SH-SY5Y (cell line): ENCODE data around the gene GLOD5.

Source experiments
- GATA2 ChIP-seq: IDR thresholded peaks from 2 replicates; pipeline ENCODE4 v1.6.1; 2011; ENCODE audit warnings: mild to moderate bottlenecking, low read depth, low read length
- GATA3 ChIP-seq: IDR thresholded peaks from 2 replicates; pipeline ENCODE4 v1.6.1; 2011; ENCODE audit warnings: low read depth, mild to moderate bottlenecking, low read length, moderate library complexity

GRCh38 chrX:48728653-48729052 lies 32.9 kb upstream of the GLOD5 start:
- TF ChIP-seq GATA2 = no peak
- no peak for TF ChIP-seq GATA3
